ENCODE results near the gene TEX28. TPM values are rescaled to one million over a fixed set of nuclear protein-coding genes. Genes with fewer than 3 reads are reported as not detected.

Gene TEX28
- total RNA-seq, 1 donor from 2014 or later = not detected

GRCh38 chrX:154309041-154309775 is 14.3 kb upstream of the TEX28 start:
- ATAC-seq (no peak), DNase-seq (no peak)
- Histone ChIP-seq H3K9me3 (no peaks in the 10 kb centered on the region), H3K27ac (no peak overlapping the region), H3K36me3 (no peaks in the 10 kb centered on the region), H3K4me3 (no peak overlapping the region), H3K27me3 (ENCODE audit: low read depth) (no peaks in the 10 kb centered on the region), H3K4me1 (no peaks in the 10 kb centered on the region)
- intact Hi-C loops (cut with DNase I) = no loop called here
- TF ChIP-seq CTCF (IDR thresholded peaks at IDR 0.05) = no peak

- Histone ChIP-seq H3K36me3 (no peaks in the 10 kb centered on the region), H3K4me1 (no peaks in the 10 kb centered on the region), H3K27me3 (ENCODE audit: low read depth) (no peaks in the 10 kb centered on the region), H3K27ac (no peak overlapping the region), H3K4me3 (no peak overlapping the region), H3K9me3 (no peaks in the 10 kb centered on the region)
- peak; percentile 65 to 67 for ATAC-seq
- intact Hi-C loops (cut with DNase I) = no loop called here
- DNase-seq = peak; percentile 52
- peak; percentile 72 for TF ChIP-seq CTCF (IDR thresholded peaks at IDR 0.05)
Observed at GRCh38 chrX:154308108-154308946, 13.4 kb upstream of the TEX28 start.

DNA sequence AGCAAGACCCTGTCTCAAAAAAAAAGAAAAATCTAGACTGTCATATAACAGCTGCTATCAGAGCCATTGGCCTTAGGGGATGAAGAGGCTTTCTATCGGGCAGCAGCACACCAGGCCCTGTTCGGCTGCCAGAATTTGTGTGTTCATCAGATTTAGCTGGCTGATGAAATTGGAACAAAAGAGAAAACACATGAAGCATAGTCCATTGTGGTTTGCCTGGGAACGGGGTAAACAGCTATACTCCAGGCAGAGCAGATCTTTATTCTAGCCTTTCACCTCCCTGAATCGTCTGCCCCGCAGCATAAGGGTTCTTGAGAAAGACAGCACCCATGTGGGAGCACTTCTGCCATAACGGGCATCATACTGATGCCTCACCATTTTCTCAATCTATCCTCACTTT is 12.3 kb upstream of the TEX28 start:
- H3K27ac ChIP-seq = no peak overlapping the region
- no peaks in the 10 kb centered on the region for H3K9me3 ChIP-seq
- H3K4me3 ChIP-seq = no peak overlapping the region
- H3K36me3 ChIP-seq = no peaks in the 10 kb centered on the region
- H3K4me1 ChIP-seq = no peaks in the 10 kb centered on the region
- ATAC-seq (no peak), DNase-seq (no peak)
- intact Hi-C loops (cut with DNase I) = no loop called here
- TF ChIP-seq CTCF (IDR thresholded peaks at IDR 0.05) = no peak
- H3K27me3 ChIP-seq (ENCODE audit: low read depth) = no peaks in the 10 kb centered on the region

DNA sequence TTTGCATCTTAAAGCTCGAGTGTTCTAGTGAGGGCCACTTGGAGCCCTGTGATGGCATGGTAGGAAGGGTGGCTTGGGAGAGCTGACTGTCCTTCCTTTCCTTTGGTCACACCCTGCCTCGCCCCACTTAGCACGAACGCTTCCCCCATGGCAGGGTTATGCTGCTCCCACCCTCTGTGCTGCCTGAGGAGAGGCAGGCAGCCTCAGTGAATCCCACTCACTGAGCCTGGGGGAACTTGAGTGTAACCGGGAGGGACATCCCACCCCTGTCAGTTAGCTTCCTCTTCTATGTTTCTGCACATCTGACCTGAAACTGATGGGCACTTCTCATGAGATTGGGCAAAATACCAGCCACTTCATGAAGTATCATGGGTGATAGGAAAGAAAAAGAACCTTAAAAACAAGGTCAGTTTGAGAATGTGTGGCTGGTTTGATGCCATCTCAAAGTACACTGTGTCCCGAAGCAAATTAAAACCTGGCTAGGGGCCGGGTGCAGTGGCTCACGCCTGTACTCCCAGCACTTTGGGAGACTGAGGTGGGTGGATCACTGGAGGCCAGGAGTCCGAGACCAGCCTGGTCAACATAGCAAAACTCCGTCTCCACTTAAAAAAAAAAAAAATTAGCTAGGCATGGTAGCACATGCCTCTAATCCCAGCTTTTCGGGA is 10.7 kb upstream of the TEX28 start:
- no peaks in the 10 kb centered on the region for H3K4me1 ChIP-seq
- ATAC-seq = no peak
- intact Hi-C loops (cut with DNase I) = no loop called here
- no peak for DNase-seq
- H3K9me3 ChIP-seq = no peaks in the 10 kb centered on the region
- H3K27ac ChIP-seq = no peak overlapping the region
- H3K27me3 ChIP-seq (ENCODE audit: low read depth) = no peaks in the 10 kb centered on the region
- H3K4me3 ChIP-seq = no peak overlapping the region
- no peaks in the 10 kb centered on the region for H3K36me3 ChIP-seq
- TF ChIP-seq CTCF (IDR thresholded peaks at IDR 0.05) = no peak

GRCh38 chrX:154304846-154305245 is 9.9 kb upstream of the TEX28 start:
- no peaks in the 10 kb centered on the region for H3K4me1 ChIP-seq
- intact Hi-C loops (cut with DNase I) = no loop called here
- DNase-seq (no peak), ATAC-seq (no peak)
- H3K27me3 ChIP-seq (ENCODE audit: low read depth) = no peaks in the 10 kb centered on the region
- no peaks in the 10 kb centered on the region for H3K36me3 ChIP-seq
- H3K9me3 ChIP-seq = no peaks in the 10 kb centered on the region
- TF ChIP-seq CTCF (IDR thresholded peaks at IDR 0.05) = no peak
- H3K27ac ChIP-seq = no peak overlapping the region
- H3K4me3 ChIP-seq = no peak overlapping the region
